Colon (tissue), 2 donors: ENCODE measurements around the gene CABP1.
"Not testable (repeated sequence)": the region's sequence is repeated elsewhere in the genome, so short reads cannot be mapped to it uniquely, and the experiment has no call there.

Source experiments
- FAIRE-seq: peaks from 2 replicates; lab custom pipeline; 2012; peaks lifted over from hg19 to GRCh38; lab: Jason Lieb, UNC
- donor health status: control.
- donor health status: control.

CABP1 gene

GRCh38 chr12:120668091-120668867 lies 27.9 kb downstream of the CABP1 start:
- no peak for FAIRE-seq

GRCh38 chr12:120668868-120669840 lies 28.7 kb downstream of the CABP1 start:
- FAIRE-seq = no peak

- not testable (repeated sequence) for FAIRE-seq
Measured at GRCh38 chr12:120670237-120670636, 29.8 kb downstream of the CABP1 start.

- FAIRE-seq = no peak
Measured at GRCh38 chr12:120670667-120671066, 30.2 kb downstream of the CABP1 start.

DNA sequence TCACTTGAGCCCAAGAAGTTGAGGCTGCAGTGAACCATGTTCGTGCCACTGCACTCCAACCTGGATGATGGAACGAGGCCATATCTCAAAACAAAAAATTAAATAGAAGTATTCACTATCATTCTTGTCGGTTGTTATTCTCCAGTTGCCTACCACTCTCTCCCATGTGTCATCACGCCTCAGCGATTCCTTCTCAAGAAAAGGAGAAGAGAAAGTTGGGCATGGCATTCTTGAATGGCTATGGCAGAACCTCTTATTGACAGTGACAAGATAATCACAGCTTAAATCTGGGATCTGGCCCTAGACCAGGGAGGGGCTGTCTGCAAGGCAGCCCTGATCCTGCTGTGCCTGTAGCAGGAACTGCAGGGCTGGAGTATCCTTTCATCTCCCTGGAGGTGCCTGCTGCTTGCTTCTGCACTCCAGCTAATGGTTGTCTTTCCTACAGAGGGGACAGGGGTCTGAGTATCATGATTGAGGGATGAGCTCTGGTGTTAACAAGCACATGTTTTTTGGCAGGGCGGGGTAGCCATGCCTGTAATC lies 33.7 kb downstream of the CABP1 start:
- no peak for FAIRE-seq

DNA sequence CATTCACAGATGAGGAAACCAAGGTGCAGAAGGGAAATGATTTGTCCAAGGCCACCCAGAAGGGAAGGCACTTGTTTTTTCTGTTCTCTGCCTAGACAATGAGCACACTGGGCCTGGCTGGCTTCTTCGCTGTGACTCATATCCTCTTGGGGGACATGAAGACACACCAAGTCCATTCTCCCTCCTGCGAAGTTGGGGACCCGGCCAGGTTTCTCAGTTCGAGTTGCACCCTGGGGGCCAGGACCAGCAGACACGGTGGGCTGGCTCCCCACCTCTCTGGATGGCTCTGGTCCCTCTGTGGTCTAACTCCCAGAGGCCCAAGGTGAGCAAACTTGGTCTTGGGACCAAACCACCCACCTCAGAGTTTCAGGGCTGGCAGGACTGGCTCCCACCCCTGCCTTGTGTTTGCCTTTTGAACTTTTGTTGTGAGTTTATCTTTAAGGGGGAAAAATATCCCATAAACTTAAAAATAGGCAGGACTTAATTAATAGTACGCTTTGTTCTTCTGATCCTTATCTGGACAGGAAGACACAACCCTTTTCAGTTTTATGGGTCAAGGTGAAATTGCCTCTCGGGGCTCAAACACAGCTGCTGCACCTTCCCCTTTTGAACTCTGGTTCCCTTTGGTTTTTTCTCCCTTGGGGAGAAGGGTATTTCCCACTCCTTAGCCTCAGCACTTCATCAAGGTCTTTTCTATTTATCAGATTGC lies 37.5 kb downstream of the CABP1 start:
- FAIRE-seq = no peak

DNA sequence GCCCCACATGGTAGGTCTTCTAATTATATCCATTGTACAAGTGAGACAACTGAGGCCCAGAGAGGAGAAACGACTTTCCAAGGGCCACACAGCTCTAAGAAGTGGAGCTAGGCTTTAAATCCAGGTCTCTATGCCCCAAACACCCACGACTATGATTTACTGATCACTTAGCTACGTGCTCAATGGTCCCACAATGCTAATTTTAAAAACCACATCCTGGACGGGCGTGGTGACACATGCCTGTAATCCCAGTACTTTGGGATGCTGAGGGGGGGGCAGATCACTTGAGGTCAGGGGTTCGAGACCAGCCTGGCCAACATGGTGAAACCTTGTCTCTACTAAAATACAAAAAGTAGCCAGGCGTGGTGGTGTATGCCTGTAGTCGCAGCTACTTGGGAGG lies 38.1 kb downstream of the CABP1 start:
- no peak for FAIRE-seq

DNA sequence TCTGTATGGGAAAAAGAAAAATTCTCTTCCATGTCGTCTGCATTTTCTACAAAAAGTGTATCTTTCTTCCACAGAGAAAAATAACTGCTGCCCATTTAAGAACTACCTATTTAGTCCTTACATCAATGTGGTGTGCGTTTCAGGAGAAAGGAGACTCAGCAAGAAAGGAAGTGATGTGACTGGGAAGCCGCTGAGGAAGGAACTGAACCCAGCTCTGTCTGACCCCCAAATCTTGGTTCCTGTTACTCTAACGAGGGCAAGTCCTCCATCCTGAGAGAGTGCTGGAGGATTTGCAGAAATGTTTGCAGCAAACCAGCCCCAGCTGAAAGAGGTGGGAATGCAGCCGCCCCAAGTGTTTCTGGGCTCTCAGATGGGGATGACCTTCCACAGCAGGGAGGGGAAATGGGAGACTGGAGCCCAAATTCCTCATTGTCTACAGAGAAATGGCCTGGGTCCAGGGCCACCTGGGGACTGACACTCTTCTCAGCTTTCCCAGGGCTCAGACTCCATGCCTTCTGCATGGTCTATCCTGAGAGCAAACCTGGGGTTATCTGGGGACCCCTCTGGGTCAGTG lies 39.8 kb downstream of the CABP1 start:
- no peak for FAIRE-seq

GRCh38 chr12:120684523-120684932 lies 44.1 kb downstream of the CABP1 start:
- no peak for FAIRE-seq

GRCh38 chr12:120685522-120685921 lies 45.1 kb downstream of the CABP1 start:
- FAIRE-seq = no peak

DNA sequence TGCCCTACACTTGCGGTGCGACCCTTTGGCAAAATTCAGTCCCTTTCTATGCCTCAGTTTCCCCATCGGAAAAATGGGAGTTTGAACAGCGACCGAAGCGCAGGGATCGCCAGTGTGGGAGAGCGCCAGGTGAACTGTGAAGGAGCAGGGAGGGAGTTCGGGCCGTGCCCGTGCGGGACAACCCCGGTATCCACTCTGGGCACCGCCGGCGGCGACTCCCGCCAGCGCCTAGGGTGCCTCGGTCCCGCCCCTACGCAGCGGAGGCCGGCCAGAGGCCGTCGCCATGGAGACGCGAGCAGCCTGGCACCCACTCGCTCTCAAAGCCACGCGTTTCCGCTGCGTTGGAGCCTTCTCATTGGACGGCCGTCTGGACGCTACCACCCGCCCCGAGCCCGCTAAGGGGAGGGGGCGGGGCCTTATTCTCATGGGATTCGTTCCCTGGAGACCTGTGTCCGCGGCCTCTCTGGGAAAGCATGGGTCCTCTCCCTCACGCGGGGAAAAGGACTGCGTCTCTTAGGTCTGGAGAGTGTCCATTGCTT lies 45.8 kb downstream of the CABP1 start:
- FAIRE-seq = no peak

DNA sequence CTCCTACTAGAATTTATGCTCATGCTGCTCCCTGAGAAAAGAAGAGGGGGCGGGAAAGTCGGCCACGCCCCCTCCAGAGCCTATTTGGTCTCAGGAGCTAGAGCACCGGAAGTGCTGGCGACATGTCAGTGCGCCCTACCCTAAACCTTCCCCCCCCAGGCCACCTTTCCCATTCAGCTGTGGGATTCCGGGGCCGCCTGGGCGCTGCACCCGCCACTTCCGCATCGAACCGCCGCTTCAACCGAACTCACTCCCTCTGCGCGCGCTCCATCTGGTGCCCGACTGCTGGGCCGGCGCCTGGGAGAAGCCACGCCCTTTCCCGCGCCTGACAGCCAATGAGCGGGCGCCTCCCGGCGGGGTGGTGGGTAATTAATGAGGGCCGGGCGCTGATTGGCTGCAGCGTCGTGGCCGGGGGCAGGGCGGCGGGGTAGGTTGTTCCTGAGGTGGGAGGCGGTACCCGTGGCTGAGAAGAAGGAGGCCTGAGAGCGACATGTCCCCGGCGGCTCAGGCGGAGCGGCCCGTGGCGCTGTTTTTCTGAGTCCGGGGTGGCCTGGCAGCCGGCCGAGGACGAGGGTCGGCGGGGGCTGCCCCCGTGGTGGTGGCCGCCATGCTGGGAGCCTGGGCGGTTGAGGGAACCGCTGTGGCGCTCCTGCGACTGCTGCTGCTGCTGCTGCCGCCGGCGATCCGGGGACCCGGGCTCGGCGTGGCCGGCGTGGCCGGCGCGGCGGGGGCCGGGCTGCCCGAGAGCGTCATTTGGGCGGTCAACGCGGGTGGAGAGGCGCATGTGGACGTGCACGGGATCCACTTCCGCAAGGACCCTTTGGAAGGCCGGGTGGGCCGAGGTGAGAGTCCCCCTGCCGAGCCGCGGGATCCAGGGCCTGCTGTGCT lies 46.5 kb downstream of the CABP1 start, which contains the start of gene MLEC:
MLEC (plus strand) TSS at position 460 of the 888 bp plus-strand sequence; CDS start at position 608, 148 bp downstream.
- no peak for FAIRE-seq

DNA sequence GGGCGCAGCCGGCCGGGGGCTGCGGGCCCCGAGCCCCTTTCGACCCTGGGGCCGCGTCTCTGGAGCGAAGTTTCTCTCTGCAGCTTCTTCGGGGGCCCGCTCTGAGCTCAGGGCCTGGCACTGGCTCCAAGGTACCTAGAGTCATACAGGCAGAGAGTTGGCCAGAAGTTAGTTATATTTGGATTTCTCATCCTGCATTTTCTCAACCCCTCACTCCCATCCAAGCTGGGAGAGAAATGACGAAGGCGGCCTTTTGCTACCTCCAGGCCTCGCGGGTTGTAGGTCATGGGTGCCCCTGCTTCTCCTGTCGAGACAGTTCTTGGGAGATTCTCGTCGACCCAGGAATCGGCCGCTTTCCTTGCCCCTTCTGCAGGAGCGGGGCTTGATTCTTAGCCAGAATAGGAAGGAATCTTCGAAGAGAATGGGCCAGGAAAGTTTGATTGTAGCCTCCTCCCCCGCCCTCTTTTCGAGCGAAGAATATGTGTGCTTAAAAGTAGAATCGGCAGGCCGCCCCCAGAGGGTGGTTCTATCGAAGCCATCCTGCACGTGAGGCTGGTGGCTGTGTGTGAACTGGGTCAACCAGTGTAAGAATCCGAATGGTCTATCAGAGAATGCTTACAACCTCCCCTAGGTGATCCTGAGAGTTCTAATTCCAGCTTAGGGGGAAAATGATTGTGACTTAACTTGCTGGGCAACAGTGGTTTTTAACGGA lies 47.3 kb downstream of the CABP1 start:
- FAIRE-seq = no peak

DNA sequence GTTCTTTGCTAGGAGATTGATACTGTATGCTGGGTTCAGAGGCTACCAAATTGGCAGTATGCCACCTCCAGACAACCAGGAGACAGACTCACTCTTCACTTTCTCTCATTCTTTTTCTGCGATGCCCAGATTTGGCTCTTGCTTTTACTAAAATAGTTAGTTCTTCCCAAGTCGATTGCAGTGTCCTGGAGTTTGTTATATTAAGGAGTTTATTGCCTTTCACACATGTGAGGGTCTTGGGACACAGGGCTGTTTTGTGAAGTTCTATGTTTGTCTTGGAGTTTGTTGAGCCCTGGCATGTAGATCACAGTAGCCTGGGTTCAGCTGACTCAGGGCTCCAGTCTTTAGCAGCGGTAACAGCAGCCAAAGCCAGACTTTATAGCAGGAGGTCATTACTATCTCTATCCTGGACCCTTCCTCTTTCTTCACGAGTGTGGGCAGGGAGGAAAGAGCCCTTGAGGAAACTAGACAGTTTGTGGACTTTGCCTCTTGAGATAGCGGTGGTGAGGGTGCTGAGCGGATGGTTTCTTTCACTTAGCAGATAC lies 48.2 kb downstream of the CABP1 start:
- FAIRE-seq = no peak

DNA sequence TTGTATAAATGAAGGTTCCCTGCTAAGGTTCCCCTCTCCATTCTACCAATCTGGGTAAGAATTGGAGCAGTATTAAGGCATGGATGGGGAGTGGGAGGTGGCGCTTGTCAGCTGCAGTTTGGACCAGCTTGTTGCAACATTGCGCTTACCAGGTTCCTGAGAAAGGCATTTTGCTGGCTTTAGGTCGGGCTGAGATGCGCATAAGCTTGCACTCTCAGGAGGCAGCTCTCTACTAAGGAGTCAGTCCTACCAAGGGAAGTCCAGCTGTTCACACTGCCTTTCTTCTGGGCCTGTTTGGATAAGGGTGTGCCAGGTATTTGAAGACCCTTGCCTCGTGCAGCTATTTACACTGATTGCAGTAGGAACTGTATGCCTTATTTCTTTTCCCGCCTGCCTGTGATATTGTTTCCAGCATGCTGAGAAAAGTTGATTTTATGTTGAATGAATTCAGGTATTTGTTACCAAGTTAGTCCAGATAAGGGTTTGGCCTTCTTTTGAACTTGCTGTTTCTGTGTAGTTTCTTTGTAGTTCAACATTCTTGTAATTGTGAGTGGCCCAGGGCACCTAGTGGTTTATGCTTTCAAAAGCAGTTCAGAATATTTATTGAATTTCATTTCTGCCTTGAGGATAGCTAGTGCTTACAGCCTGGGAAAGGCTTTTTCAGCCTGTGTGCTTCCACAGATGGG lies 49.1 kb downstream of the CABP1 start:
- FAIRE-seq = no peak

- no peak for FAIRE-seq
Measured at GRCh38 chr12:120690083-120690450, 49.6 kb downstream of the CABP1 start.

- FAIRE-seq = no peak
Measured at GRCh38 chr12:120690978-120691377, 50.6 kb downstream of the CABP1 start.

DNA sequence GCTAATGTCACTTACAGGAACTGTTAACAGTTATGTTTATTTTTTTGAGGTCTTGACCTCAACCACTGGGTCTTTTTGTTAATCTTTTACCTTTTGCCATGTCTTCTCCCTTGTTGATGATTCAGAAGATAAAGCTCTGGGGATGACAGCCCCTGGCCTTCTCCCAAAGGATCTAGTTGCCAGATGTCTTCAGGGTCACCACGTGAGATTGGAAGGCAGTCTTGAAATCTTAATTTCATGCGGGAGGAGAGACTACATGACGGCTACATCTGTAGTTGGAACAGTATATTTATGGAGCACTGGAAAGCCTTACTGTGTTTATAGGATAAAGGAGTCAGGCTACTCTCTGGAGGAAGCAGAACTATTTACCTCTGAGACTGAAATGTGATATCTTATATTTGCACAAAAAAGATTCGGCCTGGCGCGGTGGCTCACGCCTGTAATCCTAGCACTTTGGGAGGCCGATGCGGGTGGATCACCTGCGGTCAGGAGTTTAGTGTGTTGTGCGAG lies 52.2 kb downstream of the CABP1 start:
- no peak for FAIRE-seq

- FAIRE-seq = no peak
Measured at GRCh38 chr12:120693848-120694247, 53.4 kb downstream of the CABP1 start.
